Colonic mucosa (tissue), 4 donors: ENCODE data around the gene MDC1. TPM values are rescaled to one million over a fixed set of nuclear protein-coding genes. Genes with fewer than 3 reads are reported as not detected.
A peak's percentile ranks its signal among the peaks of the same experiment; 100 is the strongest.

Experiments
- DNase-seq: peaks from one replicate; pipeline ENCODE4 v3.0.0-alpha.2; 2020
- H3K27ac ChIP-seq: fragments of 200-600 bp; one replicate; pipeline ENCODE4 v1.8.0; 2021
- H3K27me3 ChIP-seq: fragments of 200-600 bp; one replicate; pipeline ENCODE4 v1.8.0; 2021
- H3K36me3 ChIP-seq: fragments of 200-600 bp; one replicate; pipeline ENCODE4 v1.8.0; 2021
- H3K4me1 ChIP-seq: fragments of 200-600 bp; one replicate; pipeline ENCODE4 v1.8.0; 2021; ENCODE audit warnings: mild to moderate bottlenecking
- H3K4me3 ChIP-seq: fragments of 200-600 bp; one replicate; pipeline ENCODE4 v1.8.0; 2021
- H3K9ac ChIP-seq, 2 donors: one replicate each; pipeline ENCODE4 v1.7.0; 2013; ENCODE audit warnings: control low read depth in 2 of 2, low read depth in 2 of 2, low read length in 2 of 2
- H3K9me3 ChIP-seq: fragments of 200-600 bp; one replicate; pipeline ENCODE4 v1.8.0; 2021
- intact Hi-C: fragments of 100-400 bp; cut with DNase I; formaldehyde crosslinking; loops from one replicate; pipeline ENCODE4 v1.14.1; 2022
- total RNA-seq, 2 donors: library from RNA; stranded (reverse); fragmentation: NEBNext Ultra II Directional in 1 of 2; extraction: Animal tissue kit (Norgen Biotek cat#: 25700) in 1 of 2; gene quantifications; one replicate each; pipeline ENCODE4 v1.2.1, GENCODE V29; 2021
- TF ChIP-seq, protein P1 (sequence below): fragments of 200-600 bp; IDR thresholded peaks from one replicate; pipeline ENCODE4 v1.8.0; 2022; ENCODE audit warnings: antibody characterized with exemption, mild to moderate bottlenecking
- donor health status: healthy.
- donor health status: DM: no; HTN: no; CAD: no.
- donor health status: DM: no; HTN: no; CAD: no.

MDC1 gene
- total RNA-seq, 2 donors from 2014 or later: 14.0 to 59.0 TPM

DNA sequence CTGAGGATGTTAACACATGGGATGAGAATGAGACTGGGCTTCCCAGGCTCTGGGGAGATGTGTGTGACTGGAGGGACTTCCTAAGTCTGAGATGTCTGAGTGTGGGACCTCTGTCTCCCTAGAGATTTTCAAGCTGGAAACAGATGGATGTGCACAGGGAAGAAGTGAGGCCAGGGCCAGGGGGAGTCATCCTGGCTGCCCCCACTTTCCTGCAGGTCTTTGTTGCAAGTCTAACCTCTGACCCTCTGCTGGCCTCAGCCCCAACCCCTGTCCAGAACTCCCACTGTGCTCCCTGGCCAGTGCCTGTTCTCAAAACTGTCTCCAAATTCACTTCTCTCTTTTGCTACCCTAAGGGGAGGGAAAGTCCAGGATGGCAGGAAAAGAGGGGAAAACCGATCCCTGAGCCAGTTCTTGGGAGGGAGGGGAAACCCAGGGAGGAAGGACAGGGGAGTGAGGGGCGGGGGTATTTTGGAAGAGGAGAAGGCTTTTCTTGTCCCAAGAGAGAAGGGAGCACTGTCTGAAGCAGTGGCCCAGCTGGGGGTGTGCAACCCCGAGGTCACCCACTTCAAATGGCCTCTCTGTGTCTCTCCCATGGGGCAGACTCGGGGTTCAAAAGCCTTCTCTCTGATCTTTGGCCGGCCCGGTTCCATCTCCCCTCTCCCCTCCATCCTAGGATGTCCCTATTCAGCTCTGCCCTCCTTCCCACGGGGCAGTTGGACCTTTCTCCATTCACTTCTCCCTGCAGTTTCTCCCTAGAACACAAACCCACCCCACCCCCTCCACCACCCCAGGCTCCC, 33.7 kb downstream of the MDC1 start:
- H3K27me3 ChIP-seq: no peaks in the 10 kb centered on the region
- H3K4me1 ChIP-seq: peaks cover 4% of the 10 kb centered on the region
- no peaks in the 10 kb centered on the region for H3K36me3 ChIP-seq
- TF ChIP-seq, protein P1, sequence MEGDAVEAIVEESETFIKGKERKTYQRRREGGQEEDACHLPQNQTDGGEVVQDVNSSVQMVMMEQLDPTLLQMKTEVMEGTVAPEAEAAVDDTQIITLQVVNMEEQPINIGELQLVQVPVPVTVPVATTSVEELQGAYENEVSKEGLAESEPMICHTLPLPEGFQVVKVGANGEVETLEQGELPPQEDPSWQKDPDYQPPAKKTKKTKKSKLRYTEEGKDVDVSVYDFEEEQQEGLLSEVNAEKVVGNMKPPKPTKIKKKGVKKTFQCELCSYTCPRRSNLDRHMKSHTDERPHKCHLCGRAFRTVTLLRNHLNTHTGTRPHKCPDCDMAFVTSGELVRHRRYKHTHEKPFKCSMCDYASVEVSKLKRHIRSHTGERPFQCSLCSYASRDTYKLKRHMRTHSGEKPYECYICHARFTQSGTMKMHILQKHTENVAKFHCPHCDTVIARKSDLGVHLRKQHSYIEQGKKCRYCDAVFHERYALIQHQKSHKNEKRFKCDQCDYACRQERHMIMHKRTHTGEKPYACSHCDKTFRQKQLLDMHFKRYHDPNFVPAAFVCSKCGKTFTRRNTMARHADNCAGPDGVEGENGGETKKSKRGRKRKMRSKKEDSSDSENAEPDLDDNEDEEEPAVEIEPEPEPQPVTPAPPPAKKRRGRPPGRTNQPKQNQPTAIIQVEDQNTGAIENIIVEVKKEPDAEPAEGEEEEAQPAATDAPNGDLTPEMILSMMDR: no peak
- intact Hi-C loops: no loop called here
- H3K4me3 ChIP-seq: peak overlapping the region; percentile 53
- DNase-seq: no peak
- peak overlapping the region; percentile 67 to 80 for H3K9ac ChIP-seq
- peak overlapping the region; percentile 84 for H3K27ac ChIP-seq
- no peaks in the 10 kb centered on the region for H3K9me3 ChIP-seq

DNA sequence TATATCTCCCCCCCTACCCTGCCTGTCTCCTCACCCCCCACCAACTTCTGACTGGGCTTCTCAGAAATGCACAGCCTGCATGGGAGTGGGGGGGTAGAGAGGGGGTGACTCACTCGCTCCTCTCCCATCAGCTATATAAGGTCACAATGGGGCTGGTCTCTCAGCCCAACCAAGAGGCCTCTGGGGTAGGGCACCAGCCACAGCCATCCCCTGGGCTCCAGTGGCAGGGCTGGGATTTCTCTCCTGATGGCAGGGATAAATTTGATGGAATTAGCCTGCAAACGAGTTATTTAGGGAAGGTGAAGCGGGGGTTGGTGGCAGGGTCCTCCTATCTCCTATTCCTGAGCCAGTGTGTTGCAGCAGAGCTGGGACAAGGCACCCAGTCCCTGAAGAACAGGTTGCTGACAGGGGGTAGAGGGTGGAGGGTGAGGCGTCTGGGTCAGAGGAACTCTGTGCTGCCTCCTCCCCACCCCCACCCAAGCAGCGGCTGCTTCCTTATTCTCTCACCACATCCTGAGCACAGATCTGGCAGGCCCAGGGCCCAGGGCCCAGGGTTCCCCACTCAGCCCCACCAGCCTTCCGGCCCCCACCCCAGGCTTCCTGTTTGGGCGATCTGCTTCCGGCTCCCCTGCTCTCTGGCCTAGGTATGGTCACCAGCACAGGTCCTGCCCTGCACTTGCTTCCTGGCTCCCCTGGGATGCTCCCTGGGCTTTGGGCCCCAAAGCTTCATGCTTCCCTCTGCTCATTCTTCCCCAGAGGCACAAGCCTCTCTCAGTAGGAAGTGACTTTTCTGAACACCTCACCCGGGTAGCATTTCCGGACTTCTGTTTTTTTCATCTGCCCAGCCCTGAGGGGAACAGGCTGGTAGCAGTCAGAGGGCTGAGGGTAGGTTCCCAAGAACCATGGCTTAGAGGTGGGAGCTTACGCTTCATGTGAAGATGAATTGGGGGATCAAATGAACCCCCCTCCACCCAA, 34.7 kb downstream of the MDC1 start:
- TF ChIP-seq, protein P1: no peak
- Histone ChIP-seq H3K27ac (peak overlapping the region; percentile 84), H3K4me3 (peak overlapping the region; percentile 53), H3K36me3 (no peaks in the 10 kb centered on the region), H3K9ac (peak overlapping the region; percentile 67 to 80), H3K9me3 (no peaks in the 10 kb centered on the region), H3K27me3 (no peaks in the 10 kb centered on the region), H3K4me1 (peaks cover 4% of the 10 kb centered on the region)
- intact Hi-C loops: no loop called here
- peak; percentile 75 for DNase-seq

GRCh38 chr6:30681766-30682142, 35.3 kb downstream of the MDC1 start:
- Histone ChIP-seq H3K27me3 (no peaks in the 10 kb centered on the region), H3K9me3 (no peaks in the 10 kb centered on the region), H3K36me3 (peaks cover 2% of the 10 kb centered on the region), H3K4me1 (peaks cover 4% of the 10 kb centered on the region), H3K9ac (peak overlapping the region; percentile 67 to 80), H3K27ac (peak overlapping the region; percentile 84), H3K4me3 (peak overlapping the region; percentile 53)
- no peak for DNase-seq
- intact Hi-C loops: no loop called here
- TF ChIP-seq, protein P1: no peak

- intact Hi-C loops: loop anchor here (1.0 to 2.0 kb wide), 2 partner anchors 42 to 51 kb away; no protein-coding TSS in a partner anchor
- DNase-seq: no peak
- Histone ChIP-seq H3K9ac (peak overlapping the region; percentile 40 to 48), H3K27me3 (no peaks in the 10 kb centered on the region), H3K36me3 (peaks cover 6% of the 10 kb centered on the region), H3K27ac (peak overlapping the region; percentile 84), H3K9me3 (no peaks in the 10 kb centered on the region), H3K4me1 (peaks cover 4% of the 10 kb centered on the region), H3K4me3 (peak overlapping the region; percentile 53)
- TF ChIP-seq, protein P1: no peak
Measured at GRCh38 chr6:30679765-30680535, 37.1 kb downstream of the MDC1 start.
